Measurements from ENCODE around the gene DMRTC2. TPM values are rescaled to one million over a fixed set of nuclear protein-coding genes. Genes with fewer than 3 reads are reported as not detected.
"Not testable (repeated sequence)": the region's sequence is repeated elsewhere in the genome, so short reads cannot be mapped to it uniquely, and the experiment has no call there.

Gene DMRTC2
- total RNA-seq, 2 donors from 2014 or later: not detected

DNA sequence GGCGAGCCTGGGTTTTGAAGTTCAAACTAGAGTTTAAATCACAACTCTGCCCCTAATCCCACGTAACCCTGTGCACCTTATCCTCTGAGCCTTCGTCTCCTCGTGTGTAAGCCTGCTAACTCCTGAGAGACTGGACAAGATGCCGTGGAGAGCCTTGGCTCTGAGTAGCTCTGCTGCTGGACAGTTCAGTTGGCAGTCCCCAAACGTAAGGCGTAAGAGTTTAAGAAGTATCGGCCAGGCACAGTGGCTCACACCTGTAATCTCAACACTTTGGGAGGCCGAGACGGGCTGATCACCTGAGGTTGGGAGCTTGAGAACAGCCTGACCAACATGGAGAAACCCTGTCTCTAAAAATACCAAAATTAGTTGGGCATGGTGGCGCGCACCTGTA lies 27.5 kb downstream of the DMRTC2 start:
- no peak overlapping the region for H3K4me3 ChIP-seq
- H3K27me3 ChIP-seq: no peaks in the 10 kb centered on the region
- DNase-seq (ENCODE audit: low spot score): no peak
- TF ChIP-seq, protein P1, sequence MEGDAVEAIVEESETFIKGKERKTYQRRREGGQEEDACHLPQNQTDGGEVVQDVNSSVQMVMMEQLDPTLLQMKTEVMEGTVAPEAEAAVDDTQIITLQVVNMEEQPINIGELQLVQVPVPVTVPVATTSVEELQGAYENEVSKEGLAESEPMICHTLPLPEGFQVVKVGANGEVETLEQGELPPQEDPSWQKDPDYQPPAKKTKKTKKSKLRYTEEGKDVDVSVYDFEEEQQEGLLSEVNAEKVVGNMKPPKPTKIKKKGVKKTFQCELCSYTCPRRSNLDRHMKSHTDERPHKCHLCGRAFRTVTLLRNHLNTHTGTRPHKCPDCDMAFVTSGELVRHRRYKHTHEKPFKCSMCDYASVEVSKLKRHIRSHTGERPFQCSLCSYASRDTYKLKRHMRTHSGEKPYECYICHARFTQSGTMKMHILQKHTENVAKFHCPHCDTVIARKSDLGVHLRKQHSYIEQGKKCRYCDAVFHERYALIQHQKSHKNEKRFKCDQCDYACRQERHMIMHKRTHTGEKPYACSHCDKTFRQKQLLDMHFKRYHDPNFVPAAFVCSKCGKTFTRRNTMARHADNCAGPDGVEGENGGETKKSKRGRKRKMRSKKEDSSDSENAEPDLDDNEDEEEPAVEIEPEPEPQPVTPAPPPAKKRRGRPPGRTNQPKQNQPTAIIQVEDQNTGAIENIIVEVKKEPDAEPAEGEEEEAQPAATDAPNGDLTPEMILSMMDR (IDR thresholded peaks at IDR 0.05): no peak
- H3K4me1 ChIP-seq: peaks cover 0 to 6% of the 10 kb centered on the region in 2 donors
- H3K27ac ChIP-seq: no peak overlapping the region
- H3K9me3 ChIP-seq: no peaks in the 10 kb centered on the region
- peaks cover 51% of the 10 kb centered on the region for H3K36me3 ChIP-seq

DNA sequence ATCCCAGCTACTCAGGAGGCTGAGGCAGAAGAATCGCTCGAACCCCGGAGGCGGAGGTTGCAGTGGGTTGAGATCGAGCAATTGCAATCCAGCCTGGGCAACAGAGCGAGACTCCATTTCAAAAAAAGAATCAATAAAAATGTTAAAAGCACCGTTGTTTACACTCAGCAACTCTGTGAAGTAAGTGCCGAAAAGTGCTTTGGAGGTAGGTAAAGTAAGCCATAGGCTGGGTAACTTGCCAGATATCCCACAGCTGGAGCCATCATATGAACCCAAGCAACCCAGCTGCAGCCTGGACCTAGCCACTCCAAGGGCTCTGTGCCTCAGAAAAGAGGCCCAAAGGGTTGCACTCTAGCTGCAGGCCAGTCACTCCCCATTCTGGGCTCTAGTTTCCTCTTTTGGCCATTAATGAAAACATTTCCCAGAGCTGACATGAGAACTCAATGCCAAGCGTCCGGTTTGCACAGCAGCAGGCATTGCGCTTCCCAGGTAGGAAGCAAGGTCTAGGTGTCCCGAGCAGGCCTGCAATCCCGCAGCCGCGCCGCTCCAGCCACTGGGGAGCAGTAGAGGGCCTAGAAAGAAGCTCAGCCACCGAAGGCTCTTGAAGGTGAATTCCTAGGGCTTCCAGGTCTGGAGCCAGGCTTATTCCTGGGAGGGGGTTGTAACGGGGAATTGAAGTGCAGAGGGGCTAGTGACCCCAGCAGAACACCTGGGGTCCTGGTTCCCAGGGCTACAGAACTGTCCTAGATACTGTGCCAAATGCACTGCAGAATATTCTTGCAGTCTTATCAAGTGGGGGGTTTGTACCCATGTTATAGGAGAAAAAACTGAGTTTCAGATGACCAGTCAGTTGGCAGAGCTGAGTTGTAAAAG lies 28.2 kb downstream of the DMRTC2 start:
- Histone ChIP-seq H3K36me3 (peaks cover 46% of the 10 kb centered on the region), H3K9me3 (no peaks in the 10 kb centered on the region), H3K4me3 (no peak overlapping the region), H3K4me1 (peaks cover 0 to 6% of the 10 kb centered on the region in 2 donors), H3K27ac (no peak overlapping the region), H3K27me3 (no peaks in the 10 kb centered on the region)
- TF ChIP-seq, protein P1 (IDR thresholded peaks at IDR 0.05): peak; percentile 30 to 67
- no peak for DNase-seq (ENCODE audit: low spot score)

DNA sequence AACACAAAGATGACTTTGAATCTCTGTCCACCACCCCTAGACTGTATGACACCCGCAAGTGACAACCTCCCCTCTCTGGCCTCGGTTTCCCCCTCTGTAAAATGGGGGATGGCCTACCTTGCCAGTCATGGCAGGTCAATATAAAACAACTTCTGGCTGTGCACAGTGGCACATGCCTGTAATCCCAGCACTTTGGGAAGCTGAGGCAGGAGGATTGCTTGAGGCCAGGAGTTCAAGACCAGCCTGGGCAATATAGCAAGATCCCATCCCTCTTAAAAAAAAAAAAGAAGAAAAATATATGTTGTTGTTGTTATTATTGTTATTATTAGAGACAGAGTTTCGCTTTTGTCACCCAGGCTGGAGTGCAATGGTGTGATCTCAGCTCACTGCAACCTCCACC lies 31.1 kb downstream of the DMRTC2 start:
- H3K27ac ChIP-seq; DNase-seq (ENCODE audit: low spot score); H3K4me3 ChIP-seq; H3K9me3 ChIP-seq; H3K27me3 ChIP-seq; H3K4me1 ChIP-seq: not testable (repeated sequence)
- H3K36me3 ChIP-seq: peaks cover 16% of the 10 kb centered on the region

DNA sequence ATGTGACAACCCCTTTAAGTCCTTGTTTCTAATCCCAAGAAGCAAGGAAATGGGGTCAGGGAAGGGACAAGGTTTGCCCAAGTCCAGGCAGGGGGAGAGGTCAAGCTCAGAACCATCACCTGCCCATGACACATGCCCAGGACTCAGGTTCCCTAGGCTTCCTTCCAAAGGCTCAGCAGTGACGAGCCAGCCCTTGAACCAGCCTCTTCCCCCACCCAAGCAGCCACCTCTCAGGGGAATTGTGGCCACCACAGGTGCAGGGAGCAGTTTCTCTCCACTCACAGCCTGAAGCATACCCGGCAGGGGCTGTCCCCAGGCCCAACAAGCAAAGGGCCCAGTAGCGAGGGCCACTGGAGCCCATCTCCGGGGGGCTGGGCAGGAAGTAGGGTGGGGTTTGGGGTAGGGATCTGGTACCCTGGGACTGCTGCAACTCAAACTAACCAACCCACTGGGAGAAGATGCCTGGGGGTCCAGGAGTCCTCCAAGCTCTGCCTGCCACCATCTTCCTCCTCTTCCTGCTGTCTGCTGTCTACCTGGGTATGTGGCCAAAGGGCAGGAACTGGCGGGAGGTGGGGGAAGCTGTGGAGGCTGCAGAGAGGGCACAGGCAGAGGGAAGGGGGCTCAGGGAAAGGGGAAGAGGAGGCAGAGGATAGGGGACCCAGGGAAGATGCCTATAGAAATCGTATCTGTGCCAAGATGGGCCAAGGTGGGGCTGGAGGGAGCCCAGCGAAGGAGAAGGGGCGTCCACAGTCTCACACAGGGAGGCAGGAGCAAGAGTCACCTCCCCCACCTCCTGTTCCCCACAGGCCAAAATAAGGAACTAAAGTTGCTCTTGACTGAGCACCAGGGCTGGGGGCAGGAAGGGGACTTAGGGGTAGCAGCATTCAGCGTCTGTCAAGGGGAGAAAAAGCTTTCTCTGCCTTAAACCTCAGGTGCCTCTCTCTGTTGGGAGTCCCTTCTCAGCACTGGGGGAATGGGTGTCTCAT lies 32.3 kb downstream of the DMRTC2 start, which contains the start of gene CD79A:
Gene CD79A (plus strand): TSS at position 433 of the 986 bp plus-strand sequence. CDS start 26 bp downstream, at position 459.
- Histone ChIP-seq H3K4me1 (no peaks in the 10 kb centered on the region), H3K36me3 (peaks cover 4% of the 10 kb centered on the region), H3K4me3 (no peak within 1 kb of the TSS), H3K9me3 (no peaks in the 10 kb centered on the region), H3K27me3 (no peaks in the 10 kb centered on the region), H3K27ac (no peak within 1 kb of the TSS)
- TF ChIP-seq, protein P1 (IDR thresholded peaks at IDR 0.05): no peak
- no peak for DNase-seq (ENCODE audit: low spot score)

DNA sequence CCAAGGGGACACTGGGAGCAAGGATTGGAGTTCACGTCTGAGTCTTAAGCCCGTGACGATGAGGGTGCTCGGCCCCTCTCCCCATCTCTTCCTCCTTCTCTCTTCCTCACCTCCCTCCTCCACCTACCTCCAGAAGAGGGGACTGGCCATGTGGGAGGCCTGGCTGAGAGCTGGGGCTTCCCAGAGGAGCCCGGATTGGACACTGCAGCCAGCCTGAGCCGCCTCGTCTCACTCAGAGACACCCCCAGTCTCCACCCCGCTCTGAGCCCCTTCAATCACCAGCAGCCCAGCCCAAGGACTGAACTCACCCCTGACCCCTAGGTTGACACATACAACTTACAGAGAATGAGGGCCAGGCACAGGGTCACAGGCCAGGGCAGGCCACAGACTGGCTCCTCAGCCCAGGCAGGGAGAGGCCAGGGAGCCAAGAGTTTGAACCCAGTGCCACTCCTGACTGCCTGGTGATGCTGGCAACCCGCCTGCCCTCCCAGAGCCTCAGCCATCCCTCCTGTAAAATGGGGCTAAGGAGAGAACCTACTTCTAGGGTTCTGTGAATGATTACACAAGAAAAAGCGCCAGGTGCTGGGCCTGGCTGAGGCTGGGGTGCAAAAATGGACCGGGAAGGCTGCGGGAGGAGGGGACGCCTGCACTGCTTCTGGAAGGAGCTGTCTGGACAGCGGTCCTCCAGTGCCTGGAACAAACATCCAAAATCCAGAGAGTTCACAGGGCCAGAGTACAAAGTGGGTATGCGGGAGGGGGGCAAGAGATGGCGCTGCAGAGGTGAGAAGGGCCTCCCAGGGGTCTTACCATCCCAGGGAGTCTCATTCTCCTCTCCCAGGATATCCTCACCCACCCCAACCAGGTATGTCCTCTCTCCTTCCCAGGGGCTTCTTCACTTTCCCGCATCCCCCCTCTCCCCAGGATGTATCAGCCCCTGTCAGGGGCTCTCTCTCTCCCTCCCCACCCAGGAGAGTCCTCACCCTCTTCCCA lies 33.4 kb downstream of the DMRTC2 start:
- peaks cover 0 to 5% of the 10 kb centered on the region in 2 donors for H3K4me1 ChIP-seq
- no peak for DNase-seq (ENCODE audit: low spot score)

More for the DNA sequence above, 33.4 kb downstream of the DMRTC2 start:
- H3K27me3 ChIP-seq: no peaks in the 10 kb centered on the region
- no peaks in the 10 kb centered on the region for H3K9me3 ChIP-seq
- H3K27ac ChIP-seq: no peak overlapping the region
- no peak overlapping the region for H3K4me3 ChIP-seq
- TF ChIP-seq, protein P1 (IDR thresholded peaks at IDR 0.05): no peak
- no peaks in the 10 kb centered on the region for H3K36me3 ChIP-seq

All from right atrium auricular region (tissue), 2 donors.